KMS-11 (cell line): ENCODE measurements around the gene FRY.

Experiments used
- H2AFZ ChIP-seq: fragments of 200-600 bp; sonication (generic); 2 replicates; pipeline ENCODE4 v1.6.1; 2016; ENCODE audit warnings: antibody characterized with exemption, mixed run types, low read depth
- H3K27ac ChIP-seq: fragments of 200-600 bp; sonication (generic); 2 replicates; pipeline ENCODE4 v1.6.1; 2016; ENCODE audit warnings: mild to moderate bottlenecking, mixed run types
- H3K27me3 ChIP-seq: fragments of 200-600 bp; sonication (generic); 2 replicates; pipeline ENCODE4 v1.6.1; 2017; ENCODE audit warnings: mild to moderate bottlenecking, low read depth, mixed run types, moderate library complexity; ENCODE audit not compliant: insufficient read depth
- H3K36me3 ChIP-seq: fragments of 200-600 bp; sonication (generic); 2 replicates; pipeline ENCODE4 v1.6.1; 2017; ENCODE audit warnings: mild to moderate bottlenecking, mixed run types; ENCODE audit not compliant: insufficient read depth
- H3K4me1 ChIP-seq: fragments of 200-600 bp; sonication (generic); 2 replicates; pipeline ENCODE4 v1.6.1; 2016; ENCODE audit warnings: mild to moderate bottlenecking, low read depth, mixed run types; ENCODE audit not compliant: poor library complexity, severe bottlenecking
- H3K4me2 ChIP-seq: fragments of 200-600 bp; sonication (generic); 2 replicates; pipeline ENCODE4 v1.7.0; 2016; ENCODE audit warnings: mild to moderate bottlenecking, mixed run types
- H3K4me3 ChIP-seq: fragments of 200-600 bp; sonication (generic); IDR thresholded peaks from 2 replicates; pipeline ENCODE4 v1.6.1; 2017; ENCODE audit warnings: low read depth, low read length, mixed read lengths; ENCODE audit not compliant: insufficient read depth
- H3K79me2 ChIP-seq: fragments of 200-600 bp; sonication (generic); 2 replicates; pipeline ENCODE4 v1.6.1; 2016; ENCODE audit warnings: low read depth, mixed run types; ENCODE audit not compliant: insufficient read depth
- H3K9ac ChIP-seq: fragments of 200-600 bp; sonication (generic); 2 replicates; pipeline ENCODE4 v1.6.1; 2016; ENCODE audit warnings: mild to moderate bottlenecking, mixed run types
- H4K20me1 ChIP-seq: fragments of 200-600 bp; sonication (generic); 2 replicates; pipeline ENCODE4 v1.6.1; 2016; ENCODE audit warnings: mild to moderate bottlenecking, mixed run types; ENCODE audit not compliant: insufficient read depth
- CTCF ChIP-seq: fragments of 200-600 bp; sonication (generic); conservative IDR thresholded peaks from 2 replicates; pipeline ENCODE4 v1.6.1; 2017; ENCODE audit warnings: low read depth, mild to moderate bottlenecking, antibody characterized with exemption, low read length, moderate library complexity, mixed read lengths

FRY gene

GRCh38 chr13:32116210-32116609 lies 84.6 kb downstream of the FRY start:
- H3K4me3 ChIP-seq, result no peak overlapping the region
- no peak for TF ChIP-seq CTCF
- H3K4me2 ChIP-seq, result no peak overlapping the region
- no peaks in the 10 kb centered on the region for H3K27me3 ChIP-seq
- H4K20me1 ChIP-seq, result no peaks in the 10 kb centered on the region
- no peak overlapping the region for H3K27ac ChIP-seq
- H3K9ac ChIP-seq, result no peak overlapping the region
- no peaks in the 10 kb centered on the region for H3K4me1 ChIP-seq
- no peaks in the 10 kb centered on the region for H3K79me2 ChIP-seq
- H3K36me3 ChIP-seq, result no peaks in the 10 kb centered on the region
- H2AFZ ChIP-seq, result no peak overlapping the region

- no peak overlapping the region for H3K9ac ChIP-seq
- no peaks in the 10 kb centered on the region for H3K27me3 ChIP-seq
- H3K27ac ChIP-seq, result no peak overlapping the region
- H3K4me2 ChIP-seq, result no peak overlapping the region
- no peaks in the 10 kb centered on the region for H3K79me2 ChIP-seq
- no peaks in the 10 kb centered on the region for H3K4me1 ChIP-seq
- H2AFZ ChIP-seq, result no peak overlapping the region
- no peaks in the 10 kb centered on the region for H3K36me3 ChIP-seq
- no peak overlapping the region for H3K4me3 ChIP-seq
- TF ChIP-seq CTCF, result no peak
- no peaks in the 10 kb centered on the region for H4K20me1 ChIP-seq
These were observed 85.4 kb downstream of the FRY start for GRCh38 chr13:32117001-32117400.

- H3K4me1 ChIP-seq, result no peaks in the 10 kb centered on the region
- no peak overlapping the region for H3K27ac ChIP-seq
- H4K20me1 ChIP-seq, result no peaks in the 10 kb centered on the region
- H3K27me3 ChIP-seq, result no peaks in the 10 kb centered on the region
- no peak for TF ChIP-seq CTCF
- no peak overlapping the region for H3K4me3 ChIP-seq
- no peaks in the 10 kb centered on the region for H3K79me2 ChIP-seq
- H3K36me3 ChIP-seq, result no peaks in the 10 kb centered on the region
- H3K9ac ChIP-seq, result no peak overlapping the region
- no peak overlapping the region for H3K4me2 ChIP-seq
- no peak overlapping the region for H2AFZ ChIP-seq
These were observed 86.1 kb downstream of the FRY start for GRCh38 chr13:32117701-32118100.

- Histone ChIP-seq H3K9ac (no peak overlapping the region), H3K27ac (no peak overlapping the region), H3K4me1 (no peaks in the 10 kb centered on the region), H4K20me1 (no peaks in the 10 kb centered on the region), H2AFZ (no peak overlapping the region), H3K79me2 (no peaks in the 10 kb centered on the region), H3K4me3 (no peak overlapping the region), H3K4me2 (no peak overlapping the region), H3K27me3 (no peaks in the 10 kb centered on the region), H3K36me3 (no peaks in the 10 kb centered on the region)
- TF ChIP-seq CTCF, result no peak
These were observed 89.7 kb downstream of the FRY start for GRCh38 chr13:32121316-32121715.

GRCh38 chr13:32124743-32125142 lies 93.2 kb downstream of the FRY start:
- Histone ChIP-seq H3K4me1 (no peaks in the 10 kb centered on the region), H3K79me2 (no peaks in the 10 kb centered on the region), H3K9ac (no peak overlapping the region), H3K4me2 (no peak overlapping the region), H3K27me3 (no peaks in the 10 kb centered on the region), H3K36me3 (no peaks in the 10 kb centered on the region), H3K4me3 (no peak overlapping the region), H3K27ac (no peak overlapping the region), H2AFZ (no peak overlapping the region), H4K20me1 (no peaks in the 10 kb centered on the region)
- TF ChIP-seq CTCF, result no peak
